Coronary artery (tissue), 2 donors: ENCODE results near the gene TEX53.

Experiments
- DNase-seq: peaks from one replicate; pipeline ENCODE4 v3.0.0-alpha.2; 2017; ENCODE audit warnings: low spot score
- H3K27ac ChIP-seq, 2 donors: fragments of 200-600 bp; sonication (generic); one replicate each; pipeline ENCODE4 v1.5.1; 2016 to 2019
- H3K4me3 ChIP-seq: fragments of 200-600 bp; sonication (generic); 2 replicates; pipeline ENCODE4 v1.5.1; 2016; ENCODE audit warnings: mild to moderate bottlenecking, moderate library complexity
- TF ChIP-seq, protein P1 (sequence below): fragments of 200-600 bp; sonication (generic); IDR thresholded peaks from one replicate; pipeline ENCODE4 v1.5.1; 2019; ENCODE audit warnings: antibody characterized with exemption

Gene TEX53

DNA sequence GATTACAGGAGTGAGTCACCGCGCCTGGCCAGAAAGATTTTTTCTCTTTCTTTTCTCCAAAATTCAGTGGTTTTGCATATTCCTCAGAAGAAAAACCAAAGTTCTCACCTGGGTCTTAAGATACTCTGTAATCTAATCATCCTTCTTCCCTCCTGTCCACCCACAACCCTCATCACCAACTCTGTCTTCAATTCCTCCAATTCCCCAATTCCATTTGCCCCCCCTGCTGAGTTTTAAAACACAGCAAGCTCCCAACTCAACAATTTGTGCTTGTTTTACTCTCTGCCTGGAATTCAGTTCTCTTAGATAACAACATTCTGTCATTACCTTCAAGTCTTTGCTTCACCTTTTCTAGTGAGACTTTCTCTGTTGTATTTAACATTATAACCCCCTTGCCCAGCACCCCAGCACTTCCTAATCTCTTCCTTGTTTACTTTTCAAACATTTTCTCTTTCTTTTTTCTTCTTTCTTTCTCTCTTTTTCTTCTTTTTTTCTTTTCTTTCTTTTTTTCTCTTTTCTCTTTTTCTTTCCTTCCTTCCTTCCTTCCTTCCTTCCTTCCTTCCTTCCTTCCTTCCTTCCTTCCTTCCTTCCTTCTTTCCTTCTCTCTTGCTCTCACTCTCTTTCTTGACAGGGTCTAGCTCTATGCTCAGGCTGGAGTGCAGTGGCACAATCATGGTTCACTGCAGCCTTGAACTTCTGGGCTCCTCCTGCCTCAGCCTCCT lies 16.6 kb upstream of the TEX53 start:
- DNase-seq = no peak
- no peak overlapping the region for H3K27ac ChIP-seq
- TF ChIP-seq, protein P1, sequence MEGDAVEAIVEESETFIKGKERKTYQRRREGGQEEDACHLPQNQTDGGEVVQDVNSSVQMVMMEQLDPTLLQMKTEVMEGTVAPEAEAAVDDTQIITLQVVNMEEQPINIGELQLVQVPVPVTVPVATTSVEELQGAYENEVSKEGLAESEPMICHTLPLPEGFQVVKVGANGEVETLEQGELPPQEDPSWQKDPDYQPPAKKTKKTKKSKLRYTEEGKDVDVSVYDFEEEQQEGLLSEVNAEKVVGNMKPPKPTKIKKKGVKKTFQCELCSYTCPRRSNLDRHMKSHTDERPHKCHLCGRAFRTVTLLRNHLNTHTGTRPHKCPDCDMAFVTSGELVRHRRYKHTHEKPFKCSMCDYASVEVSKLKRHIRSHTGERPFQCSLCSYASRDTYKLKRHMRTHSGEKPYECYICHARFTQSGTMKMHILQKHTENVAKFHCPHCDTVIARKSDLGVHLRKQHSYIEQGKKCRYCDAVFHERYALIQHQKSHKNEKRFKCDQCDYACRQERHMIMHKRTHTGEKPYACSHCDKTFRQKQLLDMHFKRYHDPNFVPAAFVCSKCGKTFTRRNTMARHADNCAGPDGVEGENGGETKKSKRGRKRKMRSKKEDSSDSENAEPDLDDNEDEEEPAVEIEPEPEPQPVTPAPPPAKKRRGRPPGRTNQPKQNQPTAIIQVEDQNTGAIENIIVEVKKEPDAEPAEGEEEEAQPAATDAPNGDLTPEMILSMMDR = no peak
- no peak overlapping the region for H3K4me3 ChIP-seq

DNA sequence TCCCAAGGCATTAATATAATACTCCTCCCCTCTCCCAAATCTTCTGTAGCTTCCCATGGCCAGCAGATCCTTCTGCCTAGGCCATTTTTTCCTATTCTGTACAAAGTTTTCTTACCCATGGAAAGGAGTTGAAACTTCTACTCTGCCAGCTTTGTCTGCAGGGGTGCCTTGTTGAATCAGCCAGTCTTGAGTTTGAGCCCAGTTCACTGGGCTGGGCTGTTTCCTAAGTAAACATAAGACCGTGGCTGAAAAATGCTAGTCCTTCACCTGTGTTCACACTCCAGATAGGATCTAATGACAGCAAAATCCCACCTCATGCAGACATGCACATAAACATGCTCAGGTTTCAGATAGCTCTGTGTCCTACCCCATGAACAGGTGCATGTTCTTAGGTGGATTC lies 14.0 kb upstream of the TEX53 start:
- H3K27ac ChIP-seq = no peak overlapping the region
- TF ChIP-seq, protein P1 = no peak
- no peak overlapping the region for H3K4me3 ChIP-seq
- no peak for DNase-seq

DNA sequence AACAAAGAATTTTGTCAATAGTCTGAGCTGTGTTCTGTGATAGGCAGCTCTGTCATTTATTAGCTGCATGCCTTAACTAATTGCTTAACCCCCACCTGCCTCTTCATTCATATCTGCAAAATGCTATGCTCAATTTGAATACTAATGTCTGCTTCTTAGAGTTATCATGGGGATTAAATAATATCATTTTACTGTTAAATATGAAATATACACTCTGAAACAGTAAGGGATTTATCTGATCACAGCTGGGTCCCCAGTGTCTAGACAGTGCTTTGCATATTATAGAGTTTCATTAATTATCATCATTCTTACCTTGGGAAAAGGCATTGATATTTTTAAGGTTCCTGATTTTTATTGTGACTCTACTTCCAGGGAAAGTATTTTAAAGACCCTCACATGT lies 12.4 kb upstream of the TEX53 start:
- TF ChIP-seq, protein P1 = no peak
- no peak overlapping the region for H3K27ac ChIP-seq
- H3K4me3 ChIP-seq = no peak overlapping the region
- no peak for DNase-seq

GRCh38 chr9:114668146-114668545 lies 10.5 kb upstream of the TEX53 start:
- no peak for DNase-seq
- H3K4me3 ChIP-seq = no peak overlapping the region
- no peak overlapping the region for H3K27ac ChIP-seq
- TF ChIP-seq, protein P1 = no peak

DNA sequence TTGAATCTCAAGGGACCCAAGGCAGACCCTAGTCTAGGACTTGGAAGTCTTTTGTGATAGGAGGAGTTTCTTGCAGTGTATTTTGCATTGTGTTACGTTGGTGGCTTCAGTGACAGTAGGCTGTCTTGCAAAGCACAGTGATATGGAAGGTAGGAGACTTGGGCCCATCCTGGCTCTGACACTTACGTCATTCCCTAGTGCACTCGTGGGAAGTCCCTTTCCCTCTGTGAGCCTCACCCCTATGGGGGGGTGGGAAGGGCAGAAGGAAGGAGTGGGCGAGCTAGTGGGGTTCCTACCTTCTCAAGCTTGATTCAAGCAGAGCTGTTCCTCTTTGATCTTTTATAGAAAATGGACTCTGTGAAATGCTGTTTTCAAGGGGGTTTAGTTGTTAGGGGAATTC lies 9.2 kb upstream of the TEX53 start:
- no peak for DNase-seq
- TF ChIP-seq, protein P1 = no peak
- Histone ChIP-seq H3K27ac (no peak overlapping the region), H3K4me3 (no peak overlapping the region)

DNA sequence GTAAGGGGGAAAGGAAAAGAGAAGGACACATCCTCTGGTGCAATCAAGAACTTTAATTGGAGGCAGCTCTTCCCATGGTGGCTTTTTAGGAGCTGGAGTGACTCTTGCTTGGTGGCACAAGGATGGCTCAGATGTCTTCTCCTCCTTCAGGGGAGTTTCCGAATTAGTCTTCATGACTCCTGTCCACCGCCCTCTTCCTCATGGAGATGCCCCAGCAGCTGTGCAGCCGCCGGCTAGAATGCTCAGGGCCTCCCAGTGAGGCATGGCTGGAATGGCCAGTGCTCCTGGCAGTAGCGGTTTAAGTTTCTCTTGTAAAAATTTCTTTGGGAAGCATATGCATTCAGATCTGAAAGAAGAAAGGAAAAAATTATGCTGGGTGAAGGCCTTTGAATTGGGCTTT lies 8.8 kb upstream of the TEX53 start:
- H3K4me3 ChIP-seq = no peak overlapping the region
- TF ChIP-seq, protein P1 = no peak
- no peak overlapping the region for H3K27ac ChIP-seq
- no peak for DNase-seq

DNA sequence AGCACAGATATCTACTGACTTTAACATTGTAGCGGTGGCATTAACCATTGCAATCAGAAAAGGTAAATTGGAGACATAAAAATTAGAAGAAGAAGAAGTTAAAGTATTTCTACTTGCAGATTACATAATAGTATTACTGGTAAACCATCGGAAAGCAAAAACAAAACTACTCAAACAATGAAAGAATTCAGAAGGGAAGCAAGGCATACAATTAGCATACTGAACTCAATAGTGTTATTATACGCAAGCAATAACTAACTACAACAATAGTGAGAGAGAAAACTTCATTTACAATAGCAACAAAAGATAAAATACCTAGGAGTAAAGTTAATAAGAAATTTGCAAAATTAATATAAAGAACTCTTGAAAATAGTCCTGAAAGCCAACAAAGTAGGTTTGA lies 6.6 kb upstream of the TEX53 start:
- Histone ChIP-seq H3K4me3 (no peak overlapping the region), H3K27ac (no peak overlapping the region)
- TF ChIP-seq, protein P1 = no peak
- no peak for DNase-seq
